Measurements from ENCODE around the gene EML4. TPM values are rescaled to one million over a fixed set of nuclear protein-coding genes. Genes with fewer than 3 reads are reported as not detected.

Gene EML4
- total RNA-seq, 1 donor from 2014 or later: 167 TPM

DNA sequence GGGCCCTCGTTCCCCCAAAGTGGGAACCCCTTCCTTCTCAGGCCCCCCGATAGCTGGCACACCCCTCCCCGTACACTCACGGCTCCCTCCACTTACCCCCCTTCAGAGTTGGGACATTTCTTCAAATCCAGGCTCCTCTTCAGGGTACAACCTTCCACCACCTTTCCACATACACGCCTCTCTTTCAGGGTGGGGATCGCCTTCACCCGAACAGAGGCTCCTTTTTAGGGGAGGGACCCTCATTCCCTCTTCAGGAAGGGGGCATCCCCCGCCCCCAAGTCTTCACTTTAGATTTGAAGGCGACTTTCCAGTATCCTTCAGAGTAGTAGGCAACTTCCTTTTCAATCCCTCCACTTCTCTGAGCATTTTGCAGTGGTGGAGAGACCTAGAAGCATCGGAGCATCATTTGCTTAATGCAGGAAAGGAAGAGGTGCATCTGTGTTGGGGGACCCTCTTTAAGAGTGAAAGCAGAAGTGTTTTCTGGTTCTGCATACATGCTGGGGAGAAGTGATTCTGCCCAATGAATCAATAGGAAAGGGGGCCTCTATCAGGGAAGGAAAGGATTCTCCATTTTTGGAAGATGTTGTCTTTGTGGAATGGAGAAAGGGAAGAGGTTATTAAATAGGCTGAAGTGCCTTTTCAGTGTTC is 845 bp downstream of the EML4 start:
- Histone ChIP-seq H3K4me1 (peaks cover 22% of the 10 kb centered on the region), H3K79me2 (ENCODE audit: low read depth) (peaks cover 57% of the 10 kb centered on the region), H3K9me3 (ENCODE audit: low read depth) (no peaks in the 10 kb centered on the region), H4K20me1 (ENCODE audit: low read depth) (peaks cover 27% of the 10 kb centered on the region), H3K27me3 (no peaks in the 10 kb centered on the region), H3K27ac (peak overlapping the region; percentile 85), H3K36me3 (no peaks in the 10 kb centered on the region), H2AFZ (replicated peaks) (peak overlapping the region; percentile 70), H3K4me2 (peak overlapping the region; percentile 92), H3K9ac (peak overlapping the region; percentile 64), H3K4me3 (peak overlapping the region; percentile 79), H3F3A (ENCODE audit: low read depth) (peaks cover 28% of the 10 kb centered on the region)
- no peaks in the 10 kb centered on the region for H3K36me3 Mint-ChIP-seq
- H3K27me3 Mint-ChIP-seq (ENCODE audit: insufficient read depth, low read depth): peaks cover 2% of the 10 kb centered on the region
- no peak overlapping the region for H3K4me3 Mint-ChIP-seq
- TF ChIP-seq, protein P1, sequence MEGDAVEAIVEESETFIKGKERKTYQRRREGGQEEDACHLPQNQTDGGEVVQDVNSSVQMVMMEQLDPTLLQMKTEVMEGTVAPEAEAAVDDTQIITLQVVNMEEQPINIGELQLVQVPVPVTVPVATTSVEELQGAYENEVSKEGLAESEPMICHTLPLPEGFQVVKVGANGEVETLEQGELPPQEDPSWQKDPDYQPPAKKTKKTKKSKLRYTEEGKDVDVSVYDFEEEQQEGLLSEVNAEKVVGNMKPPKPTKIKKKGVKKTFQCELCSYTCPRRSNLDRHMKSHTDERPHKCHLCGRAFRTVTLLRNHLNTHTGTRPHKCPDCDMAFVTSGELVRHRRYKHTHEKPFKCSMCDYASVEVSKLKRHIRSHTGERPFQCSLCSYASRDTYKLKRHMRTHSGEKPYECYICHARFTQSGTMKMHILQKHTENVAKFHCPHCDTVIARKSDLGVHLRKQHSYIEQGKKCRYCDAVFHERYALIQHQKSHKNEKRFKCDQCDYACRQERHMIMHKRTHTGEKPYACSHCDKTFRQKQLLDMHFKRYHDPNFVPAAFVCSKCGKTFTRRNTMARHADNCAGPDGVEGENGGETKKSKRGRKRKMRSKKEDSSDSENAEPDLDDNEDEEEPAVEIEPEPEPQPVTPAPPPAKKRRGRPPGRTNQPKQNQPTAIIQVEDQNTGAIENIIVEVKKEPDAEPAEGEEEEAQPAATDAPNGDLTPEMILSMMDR (IDR thresholded peaks at IDR 0.05): no peak
- no peak overlapping the region for H3K27ac Mint-ChIP-seq
- peak; percentile 31 for DNase-seq (ENCODE audit: low spot score)
- peaks cover 2% of the 10 kb centered on the region for H3K4me1 Mint-ChIP-seq
- H3K9me3 Mint-ChIP-seq: no peaks in the 10 kb centered on the region

DNA sequence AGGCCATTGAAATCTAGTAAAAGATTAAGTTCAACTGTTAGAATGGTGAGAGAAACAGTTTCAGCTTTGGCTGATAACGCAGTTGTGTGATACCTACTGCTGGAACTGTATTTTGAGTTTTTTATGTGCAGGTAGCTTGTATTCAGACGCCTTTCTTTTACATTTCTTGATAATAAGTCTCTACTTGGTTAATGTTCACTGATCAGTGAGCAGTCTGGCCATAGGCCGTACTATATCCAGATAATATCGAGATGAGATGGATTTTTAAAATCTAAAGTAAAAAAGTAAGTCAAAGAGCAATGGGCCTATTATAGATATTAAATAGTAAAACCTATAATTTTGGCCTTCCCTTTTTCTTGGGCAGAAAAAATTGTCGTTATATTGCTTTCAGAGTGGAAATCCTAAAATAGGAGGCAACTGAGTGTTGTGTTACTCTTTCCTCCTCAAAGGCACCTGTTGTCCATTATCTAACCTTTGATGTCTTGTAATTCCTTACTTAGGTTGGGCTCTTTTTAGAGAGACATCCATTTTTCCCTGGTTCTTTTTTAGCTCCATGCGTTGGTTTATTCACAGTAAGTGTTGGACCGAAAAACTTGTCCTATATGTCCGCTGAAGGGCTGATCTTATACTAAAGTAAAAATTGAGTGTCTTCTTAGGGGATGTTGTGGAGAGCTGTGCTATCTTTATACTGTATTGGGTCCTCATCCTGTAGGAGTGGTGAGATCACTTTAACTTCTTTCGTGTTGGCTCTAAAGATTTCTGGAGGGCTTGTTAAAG is 1.7 kb downstream of the EML4 start:
- Mint-ChIP-seq H3K27me3 (ENCODE audit: insufficient read depth, low read depth) (peaks cover 2% of the 10 kb centered on the region), H3K4me3 (no peak overlapping the region), H3K36me3 (no peaks in the 10 kb centered on the region), H3K9me3 (no peaks in the 10 kb centered on the region), H3K27ac (no peak overlapping the region), H3K4me1 (peaks cover 2% of the 10 kb centered on the region)
- H3K9ac ChIP-seq: peak overlapping the region; percentile 64
- H2AFZ ChIP-seq (replicated peaks): no peak overlapping the region
- no peaks in the 10 kb centered on the region for H3K27me3 ChIP-seq
- H3K9me3 ChIP-seq (ENCODE audit: low read depth): no peaks in the 10 kb centered on the region
- peaks cover 35% of the 10 kb centered on the region for H4K20me1 ChIP-seq (ENCODE audit: low read depth)
- H3F3A ChIP-seq (ENCODE audit: low read depth): peaks cover 28% of the 10 kb centered on the region
- DNase-seq (ENCODE audit: low spot score): no peak
- peaks cover 22% of the 10 kb centered on the region for H3K4me1 ChIP-seq
- peak overlapping the region; percentile 85 for H3K27ac ChIP-seq
- TF ChIP-seq, protein P1 (IDR thresholded peaks at IDR 0.05): no peak
- TF ChIP-seq EZH2phosphoT487 (IDR thresholded peaks at IDR 0.05) (no peak), EZH2 (IDR thresholded peaks at IDR 0.05) (no peak)
- H3K36me3 ChIP-seq: no peaks in the 10 kb centered on the region
- peak overlapping the region; percentile 79 for H3K4me3 ChIP-seq
- H3K4me2 ChIP-seq: peak overlapping the region; percentile 92
- H3K79me2 ChIP-seq (ENCODE audit: low read depth): peaks cover 65% of the 10 kb centered on the region

DNA sequence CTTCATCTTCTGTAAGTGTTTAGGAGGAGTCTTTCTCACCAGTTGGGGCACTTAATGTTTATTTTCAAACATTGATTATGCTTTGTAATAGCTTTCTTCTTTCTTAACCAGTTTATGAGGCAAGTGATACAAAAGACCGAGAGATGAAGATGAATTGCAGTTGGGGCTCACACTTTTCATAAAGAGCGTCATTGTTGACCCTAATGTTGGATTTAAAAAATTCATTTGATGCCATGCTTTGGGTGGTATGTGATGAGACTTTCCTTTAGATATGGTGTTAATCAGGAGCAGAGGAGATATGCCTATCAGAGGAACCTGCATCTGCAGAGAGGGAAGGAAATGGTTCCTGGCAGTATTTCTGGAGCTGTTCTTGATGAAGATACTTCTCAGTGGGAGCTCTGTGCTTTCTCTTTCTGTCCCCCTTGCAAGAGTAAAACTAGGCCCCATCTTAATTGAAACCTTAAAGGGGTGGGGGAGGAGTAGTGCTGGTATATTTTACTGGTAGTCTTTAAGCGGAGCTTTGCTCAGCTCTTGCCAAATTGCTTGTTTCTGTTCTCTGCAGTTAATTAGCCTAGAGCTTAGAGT is 2.3 kb downstream of the EML4 start:
- Histone ChIP-seq H3F3A (ENCODE audit: low read depth) (peaks cover 28% of the 10 kb centered on the region), H2AFZ (replicated peaks) (no peak overlapping the region), H4K20me1 (ENCODE audit: low read depth) (peaks cover 41% of the 10 kb centered on the region), H3K4me2 (peak overlapping the region; percentile 92), H3K4me1 (peaks cover 22% of the 10 kb centered on the region), H3K4me3 (peak overlapping the region; percentile 79), H3K79me2 (ENCODE audit: low read depth) (peaks cover 72% of the 10 kb centered on the region), H3K27me3 (no peaks in the 10 kb centered on the region), H3K27ac (peak overlapping the region; percentile 74), H3K36me3 (no peaks in the 10 kb centered on the region), H3K9me3 (ENCODE audit: low read depth) (no peaks in the 10 kb centered on the region), H3K9ac (peak overlapping the region; percentile 64)
- Mint-ChIP-seq H3K27ac (no peak overlapping the region), H3K36me3 (peaks cover 6% of the 10 kb centered on the region), H3K27me3 (ENCODE audit: insufficient read depth, low read depth) (peaks cover 2% of the 10 kb centered on the region), H3K4me3 (no peak overlapping the region), H3K4me1 (peaks cover 2% of the 10 kb centered on the region), H3K9me3 (no peaks in the 10 kb centered on the region)
- DNase-seq (ENCODE audit: low spot score): peak; percentile 67
- TF ChIP-seq, protein P1 (IDR thresholded peaks at IDR 0.05): no peak
- TF ChIP-seq EZH2phosphoT487 (IDR thresholded peaks at IDR 0.05): peak; percentile 30

Measured in neural progenitor cell (in vitro differentiated cells).